Neural cell (in vitro differentiated cells): ENCODE results near the gene RBM19. TPM values are rescaled to one million over a fixed set of nuclear protein-coding genes. Genes with fewer than 3 reads are reported as not detected.

Source experiments
- H2AFZ ChIP-seq: fragments of 200-600, 300-800 bp; sonication (generic), shearing (Covaris generic); 2 replicates; pipeline ENCODE4 v1.6.0; 2014; ENCODE audit warnings: low read depth, mild to moderate bottlenecking, antibody characterized with exemption, low read length, moderate library complexity
- H3F3A ChIP-seq: fragments of 200-600 bp; shearing (Covaris generic); 2 replicates; pipeline ENCODE4 v1.6.1; 2016; ENCODE audit warnings: mild to moderate bottlenecking, moderate library complexity, mixed read lengths, antibody characterized with exemption, low read length; ENCODE audit not compliant: insufficient read depth, poor library complexity, severe bottlenecking
- H3K27ac ChIP-seq: fragments of 200-600, 300-800 bp; sonication (generic), shearing (Covaris generic); 2 replicates; pipeline ENCODE4 v1.5.1; 2014; ENCODE audit warnings: mild to moderate bottlenecking, low read length, moderate library complexity
- H3K27me3 ChIP-seq: fragments of 300-800, 200-600 bp; sonication (generic), shearing (Covaris generic); 2 replicates; pipeline ENCODE4 v1.6.0; 2014; ENCODE audit warnings: mild to moderate bottlenecking, low read depth, low read length, moderate library complexity; ENCODE audit not compliant: insufficient read depth
- H3K36me3 ChIP-seq: fragments of 300-800, 200-600 bp; sonication (generic), shearing (Covaris generic); 2 replicates; pipeline ENCODE4 v1.5.1; 2014; ENCODE audit warnings: mild to moderate bottlenecking, antibody characterized with exemption, low read length, moderate library complexity; ENCODE audit not compliant: insufficient read depth
- H3K4me2 ChIP-seq: fragments of 300-800, 200-600 bp; sonication (generic), shearing (Covaris generic); 2 replicates; pipeline ENCODE4 v1.6.0; 2014; ENCODE audit warnings: mild to moderate bottlenecking, low read length
- H3K4me3 ChIP-seq: fragments of 300-800, 200-600 bp; sonication (generic), shearing (Covaris generic); 2 replicates; pipeline ENCODE4 v1.5.1; 2014; ENCODE audit warnings: mild to moderate bottlenecking, low read length, moderate library complexity
- H3K79me2 ChIP-seq: fragments of 200-600 bp; shearing (Covaris generic); replicated peaks from 2 replicates; pipeline ENCODE4 v1.6.0; 2014; ENCODE audit warnings: mild to moderate bottlenecking, low read length, moderate library complexity; ENCODE audit not compliant: insufficient read depth
- H3K9ac ChIP-seq: fragments of 300-800, 200-600 bp; sonication (generic), shearing (Covaris generic); 2 replicates; pipeline ENCODE4 v1.6.1; 2016; ENCODE audit warnings: mild to moderate bottlenecking, low read length, mixed read lengths
- H3K9me2 ChIP-seq: fragments of 200-600 bp; shearing (Covaris generic); 2 replicates; pipeline ENCODE4 v1.6.1; 2016; ENCODE audit warnings: mild to moderate bottlenecking, low read length, mixed read lengths; ENCODE audit not compliant: insufficient read depth
- H3K9me3 ChIP-seq: fragments of 200-600, 300-800 bp; sonication (generic), shearing (Covaris generic); 2 replicates; pipeline ENCODE4 v1.6.1; 2016; ENCODE audit warnings: mild to moderate bottlenecking, mixed run types, low read length, moderate library complexity, mixed read lengths
- H4K20me1 ChIP-seq: fragments of 200-600 bp; shearing (Covaris generic); 2 replicates; pipeline ENCODE4 v1.6.1; 2016; ENCODE audit warnings: mild to moderate bottlenecking, mixed run types; ENCODE audit not compliant: insufficient read depth
- CTCF ChIP-seq: fragments of 450-650 bp; IDR thresholded peaks from 2 replicates; pipeline ENCODE4 v1.5.1; 2014; ENCODE audit warnings: antibody characterized with exemption, mild to moderate bottlenecking, moderate library complexity; ENCODE audit not compliant: poor library complexity, severe bottlenecking
- EP300 ChIP-seq: fragments of 450-650 bp; conservative IDR thresholded peaks from 2 replicates; pipeline ENCODE4 v1.6.1; 2014; ENCODE audit warnings: antibody characterized with exemption, mild to moderate bottlenecking, moderate library complexity; ENCODE audit not compliant: poor library complexity, severe bottlenecking
- EZH2 ChIP-seq: fragments of 200-600, 300-800 bp; shearing (Covaris generic), sonication (generic); IDR thresholded peaks from 2 replicates; pipeline ENCODE4 v1.6.1; 2014; ENCODE audit warnings: antibody characterized with exemption, low read length, borderline replicate concordance, mild to moderate bottlenecking; ENCODE audit not compliant: insufficient read depth, poor library complexity, severe bottlenecking
- MXI1 ChIP-seq: fragments of 450-650 bp; conservative IDR thresholded peaks from 2 replicates; pipeline ENCODE4 v1.6.1; 2014; ENCODE audit warnings: antibody characterized with exemption, mild to moderate bottlenecking; ENCODE audit not compliant: poor library complexity, severe bottlenecking
- POLR2AphosphoS5 ChIP-seq: IDR thresholded peaks from 2 replicates; pipeline ENCODE4 v1.6.1; 2012
- RAD21 ChIP-seq: fragments of 450-650 bp; conservative IDR thresholded peaks from 2 replicates; pipeline ENCODE4 v1.6.1; 2014; ENCODE audit warnings: antibody characterized with exemption, mild to moderate bottlenecking, moderate library complexity
- REST ChIP-seq: IDR thresholded peaks from 2 replicates; pipeline ENCODE4 v1.6.1; 2012; ENCODE audit warnings: borderline replicate concordance
- SMC3 ChIP-seq: fragments of 450-650 bp; conservative IDR thresholded peaks from 2 replicates; pipeline ENCODE4 v1.6.1; 2014; ENCODE audit warnings: antibody characterized with exemption, mild to moderate bottlenecking, moderate library complexity; ENCODE audit not compliant: poor library complexity
- TAF1 ChIP-seq: IDR thresholded peaks from 2 replicates; pipeline ENCODE4 v1.6.1; 2012; ENCODE audit warnings: low read depth
- polyA plus RNA-seq: library from polyadenylated mRNA; depleted of rRNA; stranded (reverse); fragments of >200 nt; gene quantifications from 2 replicates; pipeline ENCODE4 v1.2.3, GENCODE V29; 2014

The RBM19 gene
- polyA plus RNA-seq, 1 donor from 2014 or later, result 14.2 TPM

DNA sequence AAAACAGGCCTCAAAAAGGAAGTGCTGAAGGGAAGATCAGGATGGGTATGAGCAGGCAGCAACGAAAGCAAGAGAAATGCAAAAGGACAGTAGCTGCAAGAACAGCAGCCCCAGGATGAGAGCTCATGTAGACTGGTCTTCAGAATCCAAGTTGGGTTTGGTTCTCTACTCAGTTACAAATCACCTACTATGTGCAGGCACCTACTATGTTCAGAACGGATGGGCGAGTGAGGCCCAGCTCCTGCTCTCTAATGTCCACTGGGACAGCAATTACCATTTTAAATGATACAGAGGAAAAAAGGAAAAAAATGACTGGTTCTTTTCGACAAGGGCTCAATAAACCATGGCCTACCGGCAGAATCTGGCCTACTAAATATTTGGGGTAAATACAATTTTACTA, 88.5 kb downstream of the RBM19 start:
- H3K27ac ChIP-seq, result no peak overlapping the region
- no peak overlapping the region for H2AFZ ChIP-seq
- H3F3A ChIP-seq, result no peaks in the 10 kb centered on the region
- no peak overlapping the region for H3K4me3 ChIP-seq
- H3K27me3 ChIP-seq, result no peaks in the 10 kb centered on the region
- H3K36me3 ChIP-seq, result no peaks in the 10 kb centered on the region
- H3K79me2 ChIP-seq, result no peaks in the 10 kb centered on the region
- TF ChIP-seq EP300 (no peak), POLR2AphosphoS5 (no peak), REST (no peak), EZH2 (no peak), CTCF (no peak), TAF1 (no peak), RAD21 (no peak), SMC3 (no peak), MXI1 (no peak)
- no peak overlapping the region for H3K4me2 ChIP-seq
- H3K9me3 ChIP-seq, result no peaks in the 10 kb centered on the region
- H3K9me2 ChIP-seq, result no peaks in the 10 kb centered on the region
- no peaks in the 10 kb centered on the region for H4K20me1 ChIP-seq
- H3K9ac ChIP-seq, result no peak overlapping the region

DNA sequence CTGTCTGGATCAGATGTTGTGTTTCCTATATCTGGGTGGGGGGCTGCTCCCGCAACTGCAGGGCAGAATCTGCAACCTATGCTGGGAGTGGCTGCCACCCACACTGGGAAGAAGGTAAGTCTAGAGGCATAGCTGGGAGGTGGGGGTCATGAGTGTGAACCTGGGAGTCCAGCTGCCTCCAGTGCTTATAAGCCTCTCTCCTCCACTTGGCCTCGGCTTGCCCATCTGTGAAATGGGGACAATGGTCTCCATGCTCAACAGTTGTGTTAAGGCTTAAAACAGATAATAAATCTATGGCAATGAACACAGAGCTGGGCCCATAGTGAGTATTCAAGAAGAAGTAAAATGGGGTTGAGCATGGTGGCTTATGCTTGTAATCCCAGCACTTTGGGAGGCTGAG, 90.0 kb downstream of the RBM19 start:
- no peak overlapping the region for H3K27ac ChIP-seq
- TF ChIP-seq SMC3 (no peak), TAF1 (no peak), EZH2 (no peak), REST (no peak)
- H3K27me3 ChIP-seq, result no peaks in the 10 kb centered on the region
- no peak overlapping the region for H3K4me3 ChIP-seq
- H3K9me3 ChIP-seq, result no peaks in the 10 kb centered on the region
- H3F3A ChIP-seq, result no peaks in the 10 kb centered on the region
- H3K9ac ChIP-seq, result no peak overlapping the region
- no peak overlapping the region for H3K4me2 ChIP-seq
- H3K36me3 ChIP-seq, result no peaks in the 10 kb centered on the region
- no peaks in the 10 kb centered on the region for H4K20me1 ChIP-seq
- no peaks in the 10 kb centered on the region for H3K79me2 ChIP-seq
- no peak overlapping the region for H2AFZ ChIP-seq
- no peaks in the 10 kb centered on the region for H3K9me2 ChIP-seq
